NCI-H128 (cell line): Measurements from ENCODE around the gene SPATA46.
"Not testable (repeated sequence)": the region's sequence is repeated elsewhere in the genome, so short reads cannot be mapped to it uniquely, and the experiment has no call there.

Experiments used
- DNase-seq: peaks from one replicate; lab custom pipeline; 2025; ENCODE audit not compliant: unreplicated experiment; lab: John Stamatoyannopoulos, UW

The SPATA46 gene

GRCh38 chr1:162376691-162377090, at the start of gene SPATA46:
TSS of gene SPATA46 (minus strand) at chr1:162376854. CDS start at chr1:162376790, 64 bp downstream.
- no peak for DNase-seq

- no peak for DNase-seq
Observed at GRCh38 chr1:162422662-162423375, 46.2 kb upstream of the SPATA46 start.

- DNase-seq = no peak
Observed at GRCh38 chr1:162421258-162422164, 44.9 kb upstream of the SPATA46 start.

- no peak for DNase-seq
Observed at GRCh38 chr1:162420120-162420519, 43.5 kb upstream of the SPATA46 start.

GRCh38 chr1:162419450-162419931, 42.8 kb upstream of the SPATA46 start:
- not testable (repeated sequence) for DNase-seq

- DNase-seq = not testable (repeated sequence)
Observed at GRCh38 chr1:162418584-162418983, 41.9 kb upstream of the SPATA46 start.

GRCh38 chr1:162417650-162418049, 41.0 kb upstream of the SPATA46 start:
- DNase-seq = no peak

GRCh38 chr1:162416909-162417308, 40.3 kb upstream of the SPATA46 start:
- DNase-seq = no peak

GRCh38 chr1:162416215-162416614, 39.6 kb upstream of the SPATA46 start:
- DNase-seq = no peak

- no peak for DNase-seq
Observed at GRCh38 chr1:162412002-162412401, 35.3 kb upstream of the SPATA46 start, which contains the start of gene SH2D1B. TSS of gene SH2D1B (minus strand) at chr1:162412136. CDS start at chr1:162412016, 120 bp downstream.

- DNase-seq = no peak
Observed at GRCh38 chr1:162407539-162407938, 30.9 kb upstream of the SPATA46 start.

- DNase-seq = no peak
Observed at GRCh38 chr1:162406811-162407210, 30.2 kb upstream of the SPATA46 start.

GRCh38 chr1:162405800-162406199, 29.1 kb upstream of the SPATA46 start:
- no peak for DNase-seq

GRCh38 chr1:162404550-162405160, 28.0 kb upstream of the SPATA46 start:
- DNase-seq = no peak

GRCh38 chr1:162400790-162401355, 24.2 kb upstream of the SPATA46 start:
- DNase-seq = no peak

- DNase-seq = no peak
Observed at GRCh38 chr1:162398999-162399580, 22.4 kb upstream of the SPATA46 start.

- no peak for DNase-seq
Observed at GRCh38 chr1:162397943-162398560, 21.4 kb upstream of the SPATA46 start.

- no peak for DNase-seq
Observed at GRCh38 chr1:162397039-162397448, 20.4 kb upstream of the SPATA46 start.

GRCh38 chr1:162396201-162396906, 19.7 kb upstream of the SPATA46 start:
- DNase-seq = no peak
